PC-3 (cell line): ENCODE results near the gene GABBR2.

Experiments used
- CTCF ChIP-seq: fragments of 300-600 bp; sonication (generic); conservative IDR thresholded peaks from 2 replicates; pipeline ENCODE4 v1.5.1; 2017; ENCODE audit warnings: antibody characterized with exemption, low read depth, mild to moderate bottlenecking, low read length
- EZH2 ChIP-seq: fragments of 300-600 bp; sonication (generic); IDR thresholded peaks from one replicate; pipeline ENCODE4 v1.6.1; 2017; ENCODE audit warnings: antibody characterized with exemption, mild to moderate bottlenecking, low read length; ENCODE audit not compliant: unreplicated experiment

GRCh38 chr9:98432960-98433359 is 275.8 kb downstream of the GABBR2 start:
- TF ChIP-seq CTCF: no peak
- TF ChIP-seq EZH2: no peak
